Breast epithelium (tissue), 3 donors: Measurements from ENCODE around the gene SPACA6.

Experiments
- CTCF ChIP-seq, 3 donors: fragments of 450-650 bp; IDR thresholded peaks; one replicate each; pipeline ENCODE4 v1.5.1; 2016 to 2017; ENCODE audit warnings: antibody characterized with exemption in 3 of 3, mild to moderate bottlenecking in 3 of 3, moderate library complexity in 3 of 3
- POLR2A ChIP-seq: fragments of 450-650 bp; IDR thresholded peaks from one replicate; pipeline ENCODE4 v1.6.1; 2016; ENCODE audit warnings: antibody characterized with exemption, mild to moderate bottlenecking, moderate library complexity
- POLR2AphosphoS5 ChIP-seq, 3 donors: sonication (generic); formaldehyde crosslinking; IDR thresholded peaks; one replicate each; pipeline ENCODE4 v1.6.1; 2017; ENCODE audit warnings: antibody characterized with exemption in 3 of 3

GRCh38 chr19:51686171-51686570, 7.0 kb upstream of the SPACA6 start:
- TF ChIP-seq CTCF (IDR thresholded peaks at IDR 0.05) (no peak), POLR2A (no peak), POLR2AphosphoS5 (IDR thresholded peaks at IDR 0.05) (no peak)
